Transverse colon (tissue), 3 donors: Measurements from ENCODE around the gene SCAMP1.

Experiments
- POLR2A ChIP-seq: fragments of 450-650 bp; IDR thresholded peaks from one replicate; pipeline ENCODE4 v1.6.1; 2016; ENCODE audit warnings: antibody characterized with exemption, mild to moderate bottlenecking, moderate library complexity
- TF ChIP-seq, protein P1 (sequence below), 5 experiments: fragments of 200-600 bp in 3 of 5; fragments of 450-650 bp in 2 of 5; sonication (generic) in 3 of 5; IDR thresholded peaks; 1 replicate in 2 of 5; 2 replicates in 3 of 5; pipeline ENCODE4 v1.5.1; 2016 to 2017; ENCODE audit warnings: antibody characterized with exemption in 5 of 5, inconsistent platforms in 3 of 5, mild to moderate bottlenecking in 2 of 5, moderate library complexity in 1 of 5

GRCh38 chr5:78369680-78370079 is 9.3 kb downstream of the SCAMP1 start:
- TF ChIP-seq POLR2A, result no peak
- TF ChIP-seq, protein P1, sequence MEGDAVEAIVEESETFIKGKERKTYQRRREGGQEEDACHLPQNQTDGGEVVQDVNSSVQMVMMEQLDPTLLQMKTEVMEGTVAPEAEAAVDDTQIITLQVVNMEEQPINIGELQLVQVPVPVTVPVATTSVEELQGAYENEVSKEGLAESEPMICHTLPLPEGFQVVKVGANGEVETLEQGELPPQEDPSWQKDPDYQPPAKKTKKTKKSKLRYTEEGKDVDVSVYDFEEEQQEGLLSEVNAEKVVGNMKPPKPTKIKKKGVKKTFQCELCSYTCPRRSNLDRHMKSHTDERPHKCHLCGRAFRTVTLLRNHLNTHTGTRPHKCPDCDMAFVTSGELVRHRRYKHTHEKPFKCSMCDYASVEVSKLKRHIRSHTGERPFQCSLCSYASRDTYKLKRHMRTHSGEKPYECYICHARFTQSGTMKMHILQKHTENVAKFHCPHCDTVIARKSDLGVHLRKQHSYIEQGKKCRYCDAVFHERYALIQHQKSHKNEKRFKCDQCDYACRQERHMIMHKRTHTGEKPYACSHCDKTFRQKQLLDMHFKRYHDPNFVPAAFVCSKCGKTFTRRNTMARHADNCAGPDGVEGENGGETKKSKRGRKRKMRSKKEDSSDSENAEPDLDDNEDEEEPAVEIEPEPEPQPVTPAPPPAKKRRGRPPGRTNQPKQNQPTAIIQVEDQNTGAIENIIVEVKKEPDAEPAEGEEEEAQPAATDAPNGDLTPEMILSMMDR (IDR thresholded peaks at IDR 0.05), result no peak
